HepG2 (cell line): ENCODE measurements around the gene SYS1. TPM values are rescaled to one million over a fixed set of nuclear protein-coding genes. Genes with fewer than 3 reads are reported as not detected.
A peak's percentile ranks its signal among the peaks of the same experiment; 100 is the strongest.

Source experiments
- ATF3 ChIP-seq: sonication (generic); formaldehyde crosslinking; IDR thresholded peaks from 2 replicates; pipeline ENCODE4 v1.4.0; 2020; ENCODE audit warnings: missing genetic modification reagents
- DNMT3B ChIP-seq: conservative IDR thresholded peaks from 2 replicates; pipeline ENCODE4 v1.6.1; 2016; ENCODE audit warnings: missing biosample characterization, control low read depth
- E2F1 ChIP-seq: sonication (generic); formaldehyde crosslinking; IDR thresholded peaks from 2 replicates; pipeline ENCODE4 v1.5.0; 2020; ENCODE audit warnings: missing genetic modification reagents
- GLI4 ChIP-seq: sonication (generic); formaldehyde crosslinking; IDR thresholded peaks from 2 replicates; pipeline ENCODE4 v1.5.1; 2020; ENCODE audit warnings: missing genetic modification reagents, mild to moderate bottlenecking, moderate library complexity, borderline replicate concordance
- HNRNPH1 ChIP-seq: fragments of 200-400 bp; formaldehyde crosslinking; optimal IDR thresholded peaks from 2 replicates; pipeline ENCODE3; 2017; ENCODE audit warnings: mild to moderate bottlenecking, low read depth, low read length
- PAF1 ChIP-seq: IDR thresholded peaks from 2 replicates; pipeline ENCODE4 v1.6.1; 2016; ENCODE audit warnings: missing genetic modification reagents, missing compliant biosample characterization
- PBX3 ChIP-seq: sonication (generic); formaldehyde crosslinking; IDR thresholded peaks from 2 replicates; pipeline ENCODE4 v1.8.1; 2023; ENCODE audit warnings: missing genetic modification reagents, inconsistent platforms, borderline replicate concordance
- SOX6 ChIP-seq, 2 experiments: fragments of 450-650 bp in 1 of 2; sonication (generic) in 1 of 2; formaldehyde crosslinking in 1 of 2; IDR thresholded peaks; 2 replicates each; pipeline versions ENCODE4 v1.4.0 to v1.6.1; 2017 to 2020; ENCODE audit warnings: antibody characterized with exemption in 1 of 2, mild to moderate bottlenecking in 1 of 2, missing genetic modification reagents in 1 of 2
- STAG1 ChIP-seq: sonication (generic); formaldehyde crosslinking; IDR thresholded peaks from 2 replicates; pipeline ENCODE4 v1.4.0; 2020; ENCODE audit warnings: missing genetic modification reagents
- STAT5B ChIP-seq: sonication (generic); formaldehyde crosslinking; IDR thresholded peaks from 2 replicates; pipeline ENCODE4 v1.4.0; 2020; ENCODE audit warnings: missing genetic modification reagents
- TAF1 ChIP-seq: sonication (generic); formaldehyde crosslinking; IDR thresholded peaks from 2 replicates; pipeline ENCODE4 v1.4.0; 2020; ENCODE audit warnings: missing genetic modification reagents
- THYN1 ChIP-seq: sonication (generic); formaldehyde crosslinking; IDR thresholded peaks from 2 replicates; pipeline ENCODE4 v1.8.1; 2023; ENCODE audit warnings: low read depth, mild to moderate bottlenecking, moderate library complexity, missing genetic modification reagents, borderline replicate concordance
- TRAFD1 ChIP-seq: sonication (generic); formaldehyde crosslinking; IDR thresholded peaks from 2 replicates; pipeline ENCODE4 v1.5.1; 2020; ENCODE audit warnings: missing genetic modification reagents, mild to moderate bottlenecking, borderline replicate concordance
- USF2 ChIP-seq, 2 experiments: sonication (generic) in 1 of 2; formaldehyde crosslinking in 1 of 2; IDR thresholded peaks; 2 replicates each; pipeline versions ENCODE4 v1.5.1 to v1.6.1; 2011 to 2020; ENCODE audit warnings: borderline replicate concordance in 1 of 2, low read depth in 1 of 2, low read length in 1 of 2, mild to moderate bottlenecking in 1 of 2, missing genetic modification reagents in 1 of 2, moderate library complexity in 1 of 2
- ZBTB7B ChIP-seq: sonication (generic); formaldehyde crosslinking; IDR thresholded peaks from 2 replicates; pipeline ENCODE4 v1.4.0; 2020; ENCODE audit warnings: missing genetic modification reagents
- ZNF17 ChIP-seq: sonication (generic); formaldehyde crosslinking; IDR thresholded peaks from 2 replicates; pipeline ENCODE4 v1.5.0; 2020; ENCODE audit warnings: mild to moderate bottlenecking, missing genetic modification reagents
- ZNF7 ChIP-seq: IDR thresholded peaks from 2 replicates; pipeline ENCODE4 v1.6.1; 2016; ENCODE audit warnings: missing biosample characterization, missing genetic modification reagents
- polyA plus RNA-seq, 8 experiments: library from polyadenylated mRNA; depleted of rRNA in 3 of 8; stranded (reverse) in 7 of 8; unstranded in 1 of 8; fragments of >200 nt; fragmentation: Illumina TruSeq in 4 of 8; extraction: Trizol in 4 of 8; gene quantifications; 2 replicates each; pipeline versions ENCODE4 v1.2.1 to v1.2.3, GENCODE V29; 2011 to 2016; ENCODE audit warnings: low read depth in 4 of 8, missing spikeins in 1 of 8, mixed read lengths in 1 of 8; ENCODE audit not compliant: insufficient read depth in 1 of 8
- total RNA-seq, 5 experiments: library from RNA; depleted of rRNA; stranded (reverse); fragments of >200 nt; fragmentation: Illumina TruSeq; extraction: Trizol; gene quantifications; 2 replicates each; pipeline ENCODE4 v1.2.3, GENCODE V29; 2016; ENCODE audit warnings: low read depth in 1 of 5

SYS1 gene
- total and polyA plus RNA-seq, 2 of the 13 experiments (the other 11 are each of a cell fraction or from before 2014, with no cell fraction given), result 38.3 to 65.6 TPM

GRCh38 chr20:45347936-45348778, 14.8 kb upstream of the SYS1 start, which contains the start of gene SDC4 (continued):
- TF ChIP-seq USF2 (IDR thresholded peaks at IDR 0.05; ENCODE audit: low read depth, low read length) (no peak), USF2 (CRISPR knock-in tag; IDR thresholded peaks at IDR 0.05; ENCODE audit: borderline replicate concordance) (no peak), DNMT3B (CRISPR knock-in tag) (peak; percentile 87; the same call in 1 of the 2 replicates), PBX3 (CRISPR knock-in tag) (peak; percentile 85; the same call in 1 of the 2 replicates), GLI4 (CRISPR knock-in tag) (no peak), ZNF7 (CRISPR knock-in tag) (no peak), ZNF17 (CRISPR knock-in tag) (no peak), E2F1 (no peak), TRAFD1 (CRISPR knock-in tag) (peak; percentile 92), ATF3 (CRISPR knock-in tag) (no peak), SOX6 (IDR thresholded peaks at IDR 0.05) (no peak), SOX6 (CRISPR knock-in tag; IDR thresholded peaks at IDR 0.05) (peak; percentile 48; the same call in 1 of the 2 replicates), STAT5B (no peak), THYN1 (CRISPR knock-in tag) (no peak), TAF1 (CRISPR knock-in tag) (peak; percentile 91), PAF1 (CRISPR knock-in tag) (no peak), HNRNPH1 (no peak), ZBTB7B (no peak), STAG1 (CRISPR knock-in tag) (peak; percentile 21; the same call in 1 of the 2 replicates)
